ENCODE results near the gene ITCH.

ITCH gene

GRCh38 chr20:34536798-34537394 lies 173.8 kb downstream of the ITCH start:
- DNase-seq: no peak

- no peak for DNase-seq
These were observed 174.6 kb downstream of the ITCH start for GRCh38 chr20:34537651-34538050.

- DNase-seq: no peak
These were observed 175.6 kb downstream of the ITCH start for GRCh38 chr20:34538671-34539123.

- DNase-seq: no peak
These were observed 176.7 kb downstream of the ITCH start for GRCh38 chr20:34539756-34540155.

- no peak for DNase-seq
These were observed 177.7 kb downstream of the ITCH start for GRCh38 chr20:34540596-34541263.

- DNase-seq: no peak
These were observed 178.3 kb downstream of the ITCH start for GRCh38 chr20:34541264-34541901.

GRCh38 chr20:34541917-34542316 lies 178.8 kb downstream of the ITCH start:
- DNase-seq: no peak

- DNase-seq: no peak
These were observed 179.4 kb downstream of the ITCH start for GRCh38 chr20:34542439-34542838.

- DNase-seq: no peak
These were observed 180.5 kb downstream of the ITCH start for GRCh38 chr20:34543463-34544056.

GRCh38 chr20:34544109-34544796 lies 181.2 kb downstream of the ITCH start:
- DNase-seq: no peak

GRCh38 chr20:34546751-34547181 lies 183.7 kb downstream of the ITCH start:
- peak; percentile 78 for DNase-seq

- no peak for DNase-seq
These were observed 185.0 kb downstream of the ITCH start for GRCh38 chr20:34547844-34548613.

GRCh38 chr20:34549291-34549928 lies 186.3 kb downstream of the ITCH start:
- DNase-seq: no peak

- no peak for DNase-seq
These were observed 186.8 kb downstream of the ITCH start for GRCh38 chr20:34549929-34550305.

GRCh38 chr20:34552569-34552968 lies 189.5 kb downstream of the ITCH start:
- no peak for DNase-seq

- DNase-seq: no peak
These were observed 190.3 kb downstream of the ITCH start for GRCh38 chr20:34553366-34553867.

- no peak for DNase-seq
These were observed 194.9 kb downstream of the ITCH start for GRCh38 chr20:34557936-34558319.

GRCh38 chr20:34558320-34559218 lies 195.5 kb downstream of the ITCH start, which contains the start of gene MAP1LC3A:
Gene MAP1LC3A (plus strand): TSS chr20:34558718. CDS start chr20:34558869, 151 bp downstream.
- DNase-seq: no peak

GRCh38 chr20:34559311-34560140 lies 196.5 kb downstream of the ITCH start:
- no peak for DNase-seq

- no peak for DNase-seq
These were observed 197.1 kb downstream of the ITCH start for GRCh38 chr20:34560141-34560523.

Data from NCI-H1436 treated with DMSO at 0.1 percent for 48 hours (cell line).